ENCODE results near the gene SLC51B.

GRCh38 chr15:65044724-65045481 lies at the start of gene SLC51B:
- TF ChIP-seq POLR2AphosphoS5 (IDR thresholded peaks at IDR 0.05; ENCODE audit: low read depth, low read length): no peak
- TF ChIP-seq TAF1 (IDR thresholded peaks at IDR 0.05; ENCODE audit: low read depth, low read length): no peak
- TF ChIP-seq PAX5 (IDR thresholded peaks at IDR 0.05; ENCODE audit: insufficient read depth, low read length, severe bottlenecking): no peak
- no peak for TF ChIP-seq POLR2A (IDR thresholded peaks at IDR 0.05; ENCODE audit: low read depth, low read length)
- TF ChIP-seq POU2F2 (IDR thresholded peaks at IDR 0.05; ENCODE audit: low read depth, low read length): no peak
- TF ChIP-seq SPI1 (IDR thresholded peaks at IDR 0.05; ENCODE audit: low read depth, low read length): no peak

All from GM12891 (cell line).